GM19438 (cell line): ENCODE data around the gene CSNK2B.

ENCODE experiments used
- ATAC-seq: cut with Tn5 transposase; IDR thresholded peaks from one replicate; pipeline ENCODE4 v1.9.1; 2021; ENCODE audit warnings: low read depth; ENCODE audit not compliant: unreplicated experiment

CSNK2B gene

DNA sequence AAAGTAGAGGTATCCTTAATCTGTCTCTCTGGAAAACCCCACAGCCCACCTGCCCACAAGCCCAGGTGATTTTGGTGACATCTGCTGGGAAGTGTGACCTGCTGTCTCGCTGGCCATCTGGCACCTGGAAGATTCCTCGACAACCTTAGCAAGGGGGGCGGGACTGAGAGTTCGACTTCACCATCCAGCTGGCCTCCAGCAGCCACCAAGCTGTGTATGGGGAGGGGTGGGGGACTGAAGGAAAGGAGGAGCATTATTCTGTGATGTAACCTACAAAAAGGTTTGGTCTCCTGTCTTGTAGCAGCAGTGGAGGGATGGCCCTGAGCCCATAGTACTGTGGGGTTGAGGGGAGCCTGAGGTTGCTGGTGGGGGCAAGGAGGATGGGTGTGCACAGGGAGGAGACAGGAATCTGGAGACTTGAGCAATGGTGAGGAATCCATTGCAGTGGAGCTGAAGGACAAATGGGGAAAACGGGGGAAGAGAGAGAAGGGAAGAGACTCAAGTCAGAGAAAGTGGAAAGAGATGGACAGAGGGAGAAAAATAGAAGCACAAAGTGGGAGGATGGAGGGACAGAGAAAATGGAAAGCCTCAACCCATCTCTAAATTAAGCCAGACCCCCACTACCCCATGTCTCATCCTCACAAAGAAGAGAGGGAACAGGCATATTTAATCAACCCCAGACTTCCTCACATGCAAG, 44.8 kb downstream of the CSNK2B start:
- ATAC-seq: no peak

- ATAC-seq: no peak
These were observed 45.4 kb downstream of the CSNK2B start for GRCh38 chr6:31711233-31711632.

DNA sequence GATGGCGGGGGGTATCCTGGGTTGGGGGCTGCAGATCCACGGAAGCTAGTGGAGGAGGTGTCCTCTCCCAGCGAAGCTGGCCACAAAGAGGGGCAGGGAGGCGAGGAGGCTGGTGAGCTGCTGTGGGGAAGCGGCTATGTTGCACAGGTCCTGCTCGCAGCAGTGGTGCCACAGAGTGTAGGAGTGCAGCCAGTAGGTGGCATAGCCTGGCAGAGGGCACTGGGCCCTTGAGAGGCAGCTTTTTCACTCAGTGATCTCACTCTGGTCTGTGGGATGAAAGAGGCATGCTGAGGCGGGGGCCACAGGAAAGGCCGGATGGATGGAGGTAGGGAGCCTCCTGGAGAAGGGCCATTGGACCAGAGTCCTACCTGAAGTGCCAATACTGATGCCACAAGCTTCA, 46.4 kb downstream of the CSNK2B start:
- no peak for ATAC-seq

DNA sequence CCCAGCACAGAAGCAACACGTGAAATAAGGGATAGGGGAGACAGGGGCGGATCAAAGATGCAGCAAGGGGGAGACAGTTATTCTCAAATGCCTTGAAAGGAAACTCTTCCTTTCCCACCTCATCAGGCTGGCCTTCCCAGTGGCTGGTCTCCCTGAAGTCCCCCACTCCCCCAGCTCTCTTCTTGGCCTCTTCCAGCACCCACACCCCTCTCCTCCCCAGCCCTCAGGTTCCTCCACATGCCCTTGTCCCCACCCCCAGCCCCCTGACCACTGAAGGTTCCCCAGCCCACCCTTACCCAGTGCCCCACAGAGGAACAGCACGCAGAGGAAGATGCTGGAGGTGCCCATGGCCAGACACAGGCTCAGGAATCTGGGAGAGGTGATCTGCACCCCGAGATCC, 47.6 kb downstream of the CSNK2B start:
- no peak for ATAC-seq

DNA sequence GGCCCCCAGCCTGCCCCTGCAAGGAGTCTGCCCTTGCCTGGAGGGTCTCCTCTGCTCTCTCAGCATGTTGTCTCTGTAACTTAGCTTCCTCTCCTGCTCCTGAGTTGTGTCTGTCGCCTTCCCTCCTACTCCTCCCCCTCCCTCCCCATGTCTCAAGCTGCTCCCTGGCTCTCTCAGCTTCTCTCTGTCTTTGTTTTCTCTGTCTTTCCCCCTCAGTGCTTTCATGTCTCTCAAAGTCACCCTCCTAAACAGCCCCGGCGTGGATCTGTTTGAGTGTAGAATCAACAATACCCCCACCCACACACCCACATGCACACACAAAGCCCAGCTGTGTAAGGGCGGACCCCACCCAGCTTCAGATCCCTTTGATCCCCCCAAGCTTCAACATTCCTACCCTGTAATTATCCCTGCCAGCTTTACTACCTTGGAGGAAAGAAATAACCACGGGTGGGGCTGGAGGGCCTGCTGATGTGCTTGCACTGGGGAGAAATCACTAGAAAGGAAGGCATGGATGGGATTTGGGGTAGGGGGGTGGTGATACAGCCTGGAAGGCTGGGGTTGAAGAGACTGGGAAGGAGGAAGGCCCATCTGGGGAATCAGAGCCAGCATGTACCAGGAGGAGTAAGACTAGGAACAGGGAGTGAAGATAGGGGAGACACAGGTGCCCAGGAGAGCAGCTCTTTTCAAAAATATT, 48.3 kb downstream of the CSNK2B start:
- ATAC-seq: no peak

DNA sequence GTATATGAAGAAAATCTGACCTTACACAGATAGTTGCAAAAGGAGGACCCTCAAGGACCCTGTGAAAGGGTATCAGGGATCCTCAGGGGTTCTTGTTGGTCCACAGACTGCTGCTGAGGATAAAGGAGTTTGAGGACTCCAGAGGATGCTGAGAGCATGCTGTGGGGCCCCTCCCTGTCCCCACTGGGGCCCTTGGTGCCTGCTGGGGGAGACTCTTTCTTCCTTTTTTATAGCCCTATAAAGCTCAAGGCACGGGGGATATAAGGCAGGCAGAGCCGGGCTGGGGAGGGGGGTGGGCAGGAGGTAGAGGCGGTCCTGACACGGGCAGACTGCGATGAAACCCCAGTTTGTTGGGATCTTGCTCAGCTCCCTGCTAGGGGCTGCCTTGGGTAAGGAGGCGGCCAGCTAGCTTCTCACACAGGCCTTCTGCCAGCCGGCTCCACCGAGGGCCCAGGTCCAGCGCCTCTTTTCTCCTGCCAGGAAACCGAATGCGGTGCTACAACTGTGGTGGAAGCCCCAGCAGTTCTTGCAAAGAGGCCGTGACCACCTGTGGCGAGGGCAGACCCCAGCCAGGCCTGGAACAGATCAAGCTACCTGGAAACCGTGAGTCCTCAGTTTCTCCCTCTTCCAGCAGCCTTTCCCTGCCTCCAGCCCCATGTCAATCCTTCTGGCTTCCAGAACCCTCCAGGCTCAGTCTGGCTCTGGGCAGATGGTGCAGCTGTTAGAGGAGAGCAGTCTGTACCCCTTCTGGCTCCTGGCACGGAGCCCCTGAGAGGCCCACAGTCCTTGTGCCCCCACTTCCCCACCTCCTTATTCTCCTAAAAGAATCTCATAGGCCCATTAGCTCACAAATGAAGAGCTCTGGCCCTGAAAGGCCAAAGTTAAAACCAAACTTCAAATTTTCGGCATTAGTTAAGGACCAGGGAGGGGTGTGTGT, 49.4 kb downstream of the CSNK2B start, which contains the start of gene LY6G6D:
Gene LY6G6D (plus strand): TSS at position 327 of the 937 bp plus-strand sequence. CDS start 8 bp downstream, at position 335.
- ATAC-seq: no peak

DNA sequence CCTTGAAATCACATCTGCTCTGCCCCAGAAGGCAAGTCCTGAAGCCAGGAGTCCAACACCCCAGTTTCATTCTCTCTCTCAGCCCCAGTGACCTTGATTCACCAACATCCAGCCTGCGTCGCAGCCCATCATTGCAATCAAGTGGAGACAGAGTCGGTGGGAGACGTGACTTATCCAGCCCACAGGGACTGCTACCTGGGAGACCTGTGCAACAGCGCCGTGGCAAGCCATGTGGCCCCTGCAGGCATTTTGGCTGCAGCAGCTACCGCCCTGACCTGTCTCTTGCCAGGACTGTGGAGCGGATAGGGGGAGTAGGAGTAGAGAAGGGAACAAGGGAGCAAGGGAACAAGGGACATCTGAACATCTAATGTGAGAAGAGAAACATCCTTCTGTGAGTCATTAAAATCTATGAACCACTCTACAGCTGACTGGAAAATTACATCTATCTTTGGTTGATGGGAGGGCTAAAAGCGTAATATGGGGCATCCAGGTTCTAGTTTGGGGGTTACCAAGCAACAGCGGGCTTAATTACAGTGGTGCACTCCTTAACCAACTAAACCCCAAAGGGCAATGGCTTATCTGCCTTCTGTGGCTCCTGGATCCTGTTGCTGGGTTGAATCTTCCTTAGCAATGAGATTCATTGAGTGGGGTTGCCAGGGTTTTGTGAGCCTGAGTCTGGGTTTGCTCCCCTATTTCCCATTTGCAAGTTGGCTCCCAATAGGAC, 51.8 kb downstream of the CSNK2B start:
- ATAC-seq: no peak

GRCh38 chr6:31718265-31718664, 52.4 kb downstream of the CSNK2B start:
- ATAC-seq: no peak

- ATAC-seq: no peak
These were observed 53.1 kb downstream of the CSNK2B start for GRCh38 chr6:31719001-31719400.
